ENCODE measurements around the gene SLC7A6OS. TPM values are rescaled to one million over a fixed set of nuclear protein-coding genes. Genes with fewer than 3 reads are reported as not detected.

Gene SLC7A6OS
- total RNA-seq, 1 experiment from 2014 or later, result 16.0 TPM

GRCh38 chr16:68331879-68332410 lies 21.2 kb upstream of the SLC7A6OS start:
- TF ChIP-seq POLR2AphosphoS5 (IDR thresholded peaks at IDR 0.05; ENCODE audit: low read depth, low read length) (no peak), REST (IDR thresholded peaks at IDR 0.05; ENCODE audit: insufficient read depth in 1 of 2, low read depth in 2 of 2, low read length in 1 of 2) (no peak), TCF7L2 (IDR thresholded peaks at IDR 0.05; ENCODE audit: low read depth, low read length) (no peak), CTCF (IDR thresholded peaks at IDR 0.05) (no peak), SIN3A (IDR thresholded peaks at IDR 0.05; ENCODE audit: borderline replicate concordance, insufficient read depth, low read depth, low read length) (no peak)
- ATAC-seq (no peak), DNase-seq (ENCODE audit: low read depth, low spot score) (no peak)
- no peaks in the 10 kb centered on the region for H3K9me3 ChIP-seq (ENCODE audit: control insufficient read depth, insufficient read depth, low read depth, low read length)
- intact Hi-C loops (cut with micrococcal nuclease; ENCODE audit: unreplicated experiment), result no loop called here
- BruUV-seq (replicated peaks), result no TSS peak
- no peaks in the 10 kb centered on the region for H3K27me3 ChIP-seq (ENCODE audit: control insufficient read depth, insufficient read depth, low read length)
- in situ Hi-C loops (cut with HindIII; ENCODE audit: low pct_unique_long_range_greater_than_20kb, low sequenced_read_pairs), result no loop called here
- CTCF ChIA-PET, result no interaction called here
- H3K4me3 ChIP-seq (ENCODE audit: low read depth in 2 of 2, low read length in 2 of 2), result no peak overlapping the region
- H3K27ac ChIP-seq (ENCODE audit: low read length), result no peak overlapping the region
- H3K36me3 ChIP-seq (ENCODE audit: control insufficient read depth, insufficient read depth, low read length), result no peaks in the 10 kb centered on the region; the same call in none of the 2 replicates
- H3K4me1 ChIP-seq (ENCODE audit: control insufficient read depth, insufficient read depth, low read length), result peaks cover 13% of the 10 kb centered on the region
- POLR2A ChIA-PET, result no interaction called here

- in situ Hi-C loops (cut with HindIII; ENCODE audit: low pct_unique_long_range_greater_than_20kb, low sequenced_read_pairs), result no loop called here
Observed at GRCh38 chr16:68328860-68329390, 18.2 kb upstream of the SLC7A6OS start.

More at GRCh38 chr16:68328860-68329390, 18.2 kb upstream of the SLC7A6OS start:
- POLR2A ChIA-PET, result interaction anchor here (0.6 kb wide), 1 partner anchor 64 kb away, joined by 3 read pairs; the partner anchor contains the start of gene SLC7A6
- no peaks in the 10 kb centered on the region for H3K27me3 ChIP-seq (ENCODE audit: control insufficient read depth, insufficient read depth, low read length)
- no peaks in the 10 kb centered on the region for H3K9me3 ChIP-seq (ENCODE audit: control insufficient read depth, insufficient read depth, low read depth, low read length)
- peaks cover 13% of the 10 kb centered on the region for H3K4me1 ChIP-seq (ENCODE audit: control insufficient read depth, insufficient read depth, low read length)
- no peak for DNase-seq (ENCODE audit: low read depth, low spot score)
- no peak overlapping the region for H3K4me3 ChIP-seq (ENCODE audit: low read depth in 2 of 2, low read length in 2 of 2)
- TF ChIP-seq TCF7L2 (IDR thresholded peaks at IDR 0.05; ENCODE audit: low read depth, low read length) (no peak), POLR2AphosphoS5 (IDR thresholded peaks at IDR 0.05; ENCODE audit: low read depth, low read length) (no peak), REST (IDR thresholded peaks at IDR 0.05; ENCODE audit: insufficient read depth in 1 of 2, low read depth in 2 of 2, low read length in 1 of 2) (no peak), CTCF (IDR thresholded peaks at IDR 0.05) (no peak; the same call in 1 of the 2 replicates), SIN3A (IDR thresholded peaks at IDR 0.05; ENCODE audit: borderline replicate concordance, insufficient read depth, low read depth, low read length) (no peak)
- peaks cover 1% of the 10 kb centered on the region for H3K36me3 ChIP-seq (ENCODE audit: control insufficient read depth, insufficient read depth, low read length)
- H3K27ac ChIP-seq (ENCODE audit: low read length), result no peak overlapping the region
- no TSS peak for BruUV-seq (replicated peaks)
- intact Hi-C loops (cut with micrococcal nuclease; ENCODE audit: unreplicated experiment), result loop anchor here (5.0 kb wide), 2 partner anchors 67 to 87 kb away; partner anchors contain the start of gene SLC7A6
- no peak for ATAC-seq
- CTCF ChIA-PET, result interaction anchor here (1.1 kb wide), 1 partner anchor 68 kb away, joined by 3 read pairs; no protein-coding TSS in a partner anchor
